ENCODE results near the gene TMEM127. TPM values are rescaled to one million over a fixed set of nuclear protein-coding genes. Genes with fewer than 3 reads are reported as not detected.

The TMEM127 gene
- total RNA-seq, 1 experiment from 2014 or later: 25.5 TPM

GRCh38 chr2:96247009-96247408 is 18.8 kb downstream of the TMEM127 start:
- Histone ChIP-seq H3K9me3 (ENCODE audit: low read depth, low read length, poor library complexity, severe bottlenecking) (no peaks in the 10 kb centered on the region), H3K4me3 (ENCODE audit: low read depth, low read length, poor library complexity, severe bottlenecking) (no peak overlapping the region), H3K4me1 (ENCODE audit: insufficient read depth, low read length, poor library complexity, severe bottlenecking) (peaks cover 6% of the 10 kb centered on the region), H3K36me3 (ENCODE audit: insufficient read depth, low read length, poor library complexity, severe bottlenecking) (no peaks in the 10 kb centered on the region), H3K27ac (ENCODE audit: low read depth, low read length, poor library complexity, severe bottlenecking) (no peak overlapping the region), H3K27me3 (replicated peaks; ENCODE audit: insufficient read depth, low read depth, low read length, poor library complexity) (no peaks in the 10 kb centered on the region)
- intact Hi-C loops (cut with micrococcal nuclease; ENCODE audit: unreplicated experiment): no loop called here
- BruUV-seq (replicated peaks): no TSS peak
- ChIA-PET CTCF (no interaction called here), POLR2A (ENCODE audit: low non-redundant PET) (no interaction called here)
- TF ChIP-seq CTCF (conservative IDR thresholded peaks at IDR 0.05; ENCODE audit: low read depth, low read length) (no peak), EZH2 (IDR thresholded peaks at IDR 0.05; ENCODE audit: borderline replicate concordance, low read depth, low read length, poor library complexity, severe bottlenecking) (no peak)
- no peak for DNase-seq (ENCODE audit: low spot score)

- Histone ChIP-seq H3K4me3 (ENCODE audit: low read depth, low read length, poor library complexity, severe bottlenecking) (no peak overlapping the region), H3K9me3 (ENCODE audit: low read depth, low read length, poor library complexity, severe bottlenecking) (no peaks in the 10 kb centered on the region), H3K36me3 (ENCODE audit: insufficient read depth, low read length, poor library complexity, severe bottlenecking) (no peaks in the 10 kb centered on the region), H3K4me1 (ENCODE audit: insufficient read depth, low read length, poor library complexity, severe bottlenecking) (peaks cover 7% of the 10 kb centered on the region), H3K27ac (ENCODE audit: low read depth, low read length, poor library complexity, severe bottlenecking) (no peak overlapping the region), H3K27me3 (replicated peaks; ENCODE audit: insufficient read depth, low read depth, low read length, poor library complexity) (no peaks in the 10 kb centered on the region)
- POLR2A ChIA-PET (ENCODE audit: low non-redundant PET): interaction anchor here (0.6 kb wide), 1 partner anchor 59 kb away, joined by 3 read pairs; the partner anchor contains the start of gene SNRNP200
- CTCF ChIA-PET: interaction anchor here (0.6 kb wide), 2 partner anchors 14 to 234 kb away, joined by 4 to 8 read pairs; no protein-coding TSS in a partner anchor
- no peak for DNase-seq (ENCODE audit: low spot score)
- intact Hi-C loops (cut with micrococcal nuclease; ENCODE audit: unreplicated experiment): no loop called here
- TF ChIP-seq EZH2 (IDR thresholded peaks at IDR 0.05; ENCODE audit: borderline replicate concordance, low read depth, low read length, poor library complexity, severe bottlenecking) (no peak), CTCF (conservative IDR thresholded peaks at IDR 0.05; ENCODE audit: low read depth, low read length) (no peak)
- BruUV-seq (replicated peaks): no TSS peak
These were observed 20.0 kb downstream of the TMEM127 start for GRCh38 chr2:96245609-96246390.

GRCh38 chr2:96243843-96244242 is 22.0 kb downstream of the TMEM127 start:
- intact Hi-C loops (cut with micrococcal nuclease; ENCODE audit: unreplicated experiment): no loop called here
- no TSS peak for BruUV-seq (replicated peaks)

More at GRCh38 chr2:96243843-96244242, 22.0 kb downstream of the TMEM127 start:
- peaks cover 7% of the 10 kb centered on the region for H3K4me1 ChIP-seq (ENCODE audit: insufficient read depth, low read length, poor library complexity, severe bottlenecking)
- CTCF ChIA-PET: no interaction called here
- TF ChIP-seq CTCF (conservative IDR thresholded peaks at IDR 0.05; ENCODE audit: low read depth, low read length) (no peak), EZH2 (IDR thresholded peaks at IDR 0.05; ENCODE audit: borderline replicate concordance, low read depth, low read length, poor library complexity, severe bottlenecking) (no peak)
- H3K27me3 ChIP-seq (replicated peaks; ENCODE audit: insufficient read depth, low read depth, low read length, poor library complexity): no peaks in the 10 kb centered on the region
- no peak for DNase-seq (ENCODE audit: low spot score)
- H3K9me3 ChIP-seq (ENCODE audit: low read depth, low read length, poor library complexity, severe bottlenecking): no peaks in the 10 kb centered on the region
- H3K27ac ChIP-seq (ENCODE audit: low read depth, low read length, poor library complexity, severe bottlenecking): no peak overlapping the region
- no peaks in the 10 kb centered on the region for H3K36me3 ChIP-seq (ENCODE audit: insufficient read depth, low read length, poor library complexity, severe bottlenecking)
- POLR2A ChIA-PET (ENCODE audit: low non-redundant PET): no interaction called here
- H3K4me3 ChIP-seq (ENCODE audit: low read depth, low read length, poor library complexity, severe bottlenecking): no peak overlapping the region
